Right ventricle myocardium inferior (tissue), 1 donor: ENCODE data around the gene VASH2. TPM values are rescaled to one million over a fixed set of nuclear protein-coding genes. Genes with fewer than 3 reads are reported as not detected.
A peak's percentile ranks its signal among the peaks of the same experiment; 100 is the strongest.

Experiments
- ATAC-seq: fragments of 200-7000 bp; cut with Tn5 transposase; one replicate; pipeline ENCODE4 v1.9.1; 2020; ENCODE audit warnings: mild to moderate bottlenecking, moderate library complexity
- DNase-seq: peaks from one replicate; pipeline ENCODE4 v3.0.0; 2021; ENCODE audit errors: missing footprints
- intact Hi-C: fragments of 100-400 bp; cut with DNase I; formaldehyde crosslinking; loops from one replicate; pipeline ENCODE4 v1.11.0; 2022
- total RNA-seq: library from RNA; stranded (reverse); fragmentation: NEBNext Ultra II Directional; extraction: Animal tissue kit (Norgen Biotek cat#: 25700); gene quantifications from one replicate; pipeline ENCODE4 v1.2.1, GENCODE V29; 2021
- donor health status: DM: no; HTN: yes; CAD: no; lungs with severe emphysema.

The VASH2 gene
- total RNA-seq, 1 donor from 2014 or later: 1.4 TPM

DNA sequence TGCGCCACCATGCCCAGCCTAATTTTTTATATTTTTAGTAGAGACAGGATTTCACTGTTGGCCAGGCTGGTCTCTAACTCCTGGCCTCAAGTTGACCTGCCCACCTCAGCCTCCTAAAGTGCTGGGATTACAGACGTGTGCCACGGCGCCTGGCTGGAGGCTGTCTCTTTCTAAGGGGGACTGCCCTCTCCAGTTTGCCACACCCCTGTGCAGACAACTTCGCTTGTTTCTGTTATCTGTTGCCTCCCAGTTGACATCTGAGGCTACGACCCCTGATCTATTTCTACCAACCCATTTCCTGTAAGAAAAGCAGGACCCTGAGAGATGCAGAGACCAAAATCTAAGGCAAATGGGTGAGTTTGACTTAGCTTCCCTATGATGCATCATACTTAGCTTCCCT lies 24.0 kb upstream of the VASH2 start:
- intact Hi-C loops: no loop called here
- ATAC-seq (no peak), DNase-seq (no peak)

DNA sequence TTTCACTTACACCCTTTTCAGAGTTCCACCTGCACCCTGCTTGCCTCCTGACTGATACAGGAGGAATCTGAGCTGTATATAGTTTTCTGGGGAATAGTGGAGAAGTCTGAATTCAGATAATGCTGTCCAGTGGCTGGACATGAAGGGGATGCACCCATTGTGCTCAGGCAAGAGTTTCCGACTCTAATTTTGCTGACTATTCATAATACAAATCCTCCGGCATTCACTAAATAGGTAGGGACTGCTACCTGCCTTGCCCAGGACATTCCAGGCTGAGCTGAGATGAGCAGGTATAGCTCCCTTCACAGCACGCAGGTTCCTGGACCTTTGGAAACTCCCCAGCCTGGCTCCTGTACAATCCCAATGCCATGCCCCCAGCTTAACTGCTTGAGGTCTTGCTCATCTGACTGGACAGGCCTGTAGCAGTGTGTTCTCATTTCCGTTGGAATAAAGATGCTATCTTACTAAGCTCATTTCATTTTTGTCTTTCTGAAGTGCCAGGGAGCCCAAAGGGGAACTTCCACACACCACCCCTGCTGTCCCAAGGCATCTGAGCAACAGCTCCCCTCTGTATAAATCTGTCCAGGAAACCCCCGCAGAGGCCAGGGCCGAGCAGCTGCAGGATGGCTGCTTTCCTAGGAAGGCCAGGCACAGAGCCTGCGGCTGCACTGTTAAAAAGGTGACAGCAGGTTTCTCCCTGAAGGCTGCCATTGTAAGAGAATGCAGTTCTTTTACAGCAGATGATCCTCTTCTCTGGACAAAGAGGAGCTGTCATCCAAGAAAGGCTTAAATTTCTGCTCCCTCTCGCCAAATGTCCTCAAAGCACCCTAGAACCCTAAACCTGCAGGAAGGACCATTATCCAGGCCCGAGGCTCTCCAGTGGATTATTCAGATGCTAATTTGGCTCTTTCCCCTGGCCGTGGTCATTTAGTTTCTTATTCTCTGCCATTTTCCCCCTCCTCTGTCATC lies 21.7 kb upstream of the VASH2 start:
- ATAC-seq (no peak), DNase-seq (no peak)
- intact Hi-C loops: no loop called here

DNA sequence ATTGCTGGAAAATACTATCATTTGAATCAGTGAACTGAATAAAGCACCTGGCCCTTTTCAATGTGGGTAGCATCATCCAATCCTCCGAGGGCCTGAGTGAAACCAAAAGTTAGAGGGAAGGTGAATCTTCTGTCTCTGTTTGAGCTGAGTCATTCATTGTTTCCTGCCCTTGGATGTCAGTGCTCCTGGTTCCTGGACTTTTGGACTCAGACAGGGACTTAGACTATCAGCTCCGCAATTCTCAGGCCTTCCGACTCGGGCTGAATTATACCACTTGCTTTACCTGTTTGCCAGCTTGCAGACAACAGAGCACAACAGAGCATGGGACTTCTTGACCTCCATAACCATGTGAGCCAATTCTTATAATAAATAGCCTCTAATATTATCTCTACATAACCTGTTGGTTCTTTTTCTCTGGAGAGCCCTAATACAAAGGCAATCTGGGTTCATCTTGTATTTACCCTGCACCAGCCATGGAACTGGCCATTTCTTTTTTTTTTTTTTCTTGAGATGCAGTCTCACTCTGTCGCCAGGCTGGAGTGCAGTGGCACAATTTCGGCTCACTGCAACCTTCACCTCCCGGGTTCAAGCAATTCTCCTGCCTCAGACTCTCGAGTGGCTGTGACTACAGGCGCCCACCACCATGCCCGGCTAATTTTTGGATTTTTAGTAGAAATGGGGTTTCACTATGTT lies 19.2 kb upstream of the VASH2 start:
- ATAC-seq (no peak), DNase-seq (no peak)
- intact Hi-C loops: no loop called here

DNA sequence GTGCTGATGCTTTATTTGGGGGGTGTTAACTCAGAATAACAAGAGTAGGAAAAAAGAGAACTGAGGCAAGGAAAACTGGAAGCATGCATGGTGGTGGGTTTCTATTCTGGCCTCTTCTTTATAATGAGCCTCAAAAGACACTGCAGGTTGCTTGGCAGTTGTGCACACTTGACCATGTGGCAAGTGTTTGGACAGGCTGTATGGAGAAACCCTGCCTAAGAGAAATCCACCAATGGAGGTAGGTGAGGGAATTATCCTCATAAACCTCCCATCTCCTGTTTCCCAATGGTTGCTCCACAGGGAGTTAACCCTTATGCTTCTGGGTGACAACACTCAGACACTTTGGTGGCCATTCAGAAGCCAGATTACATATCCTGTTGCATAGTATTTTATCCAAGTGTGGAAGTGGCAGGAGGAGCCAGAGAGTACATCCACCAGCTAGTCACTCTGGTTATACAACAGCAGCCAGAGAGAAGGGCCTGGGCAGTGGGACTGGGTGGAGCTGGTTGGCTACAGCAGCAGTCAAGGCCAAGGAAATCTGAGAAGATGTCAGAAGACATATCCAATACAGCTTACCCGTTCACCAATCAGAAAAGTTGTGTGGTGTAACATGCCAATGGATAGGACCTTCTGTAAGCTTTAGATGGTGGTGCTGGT lies 16.4 kb upstream of the VASH2 start:
- intact Hi-C loops: no loop called here
- DNase-seq: no peak
- ATAC-seq: no peak

DNA sequence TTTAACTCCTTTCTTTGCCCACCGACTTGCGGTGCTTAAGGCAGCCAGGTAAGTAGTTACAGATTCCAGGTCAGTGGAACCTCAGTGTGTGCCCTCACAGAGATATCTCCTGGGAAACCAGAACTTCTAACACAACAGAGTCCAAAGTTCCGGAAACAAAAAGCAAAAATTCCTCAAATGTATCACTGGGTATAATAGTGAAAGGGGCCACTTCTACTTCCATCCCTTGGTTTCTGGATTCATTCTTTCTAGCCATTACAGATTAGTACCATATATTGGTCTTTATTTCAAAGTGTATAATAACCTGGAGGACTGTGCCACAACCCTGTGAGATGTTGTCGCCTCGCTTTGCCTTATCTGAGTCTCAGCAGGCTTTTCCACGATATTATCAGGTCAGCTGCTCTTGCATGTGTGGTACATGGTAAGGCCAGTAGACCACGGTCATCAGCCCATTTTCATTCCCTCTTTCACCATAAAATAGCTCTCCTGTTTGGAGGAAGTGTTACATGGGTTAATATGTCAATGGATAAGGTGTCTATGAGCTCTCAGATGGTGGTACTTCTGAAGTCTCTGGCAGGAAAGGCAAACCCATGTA lies 14.9 kb upstream of the VASH2 start:
- DNase-seq (no peak), ATAC-seq (no peak)
- intact Hi-C loops: no loop called here

DNA sequence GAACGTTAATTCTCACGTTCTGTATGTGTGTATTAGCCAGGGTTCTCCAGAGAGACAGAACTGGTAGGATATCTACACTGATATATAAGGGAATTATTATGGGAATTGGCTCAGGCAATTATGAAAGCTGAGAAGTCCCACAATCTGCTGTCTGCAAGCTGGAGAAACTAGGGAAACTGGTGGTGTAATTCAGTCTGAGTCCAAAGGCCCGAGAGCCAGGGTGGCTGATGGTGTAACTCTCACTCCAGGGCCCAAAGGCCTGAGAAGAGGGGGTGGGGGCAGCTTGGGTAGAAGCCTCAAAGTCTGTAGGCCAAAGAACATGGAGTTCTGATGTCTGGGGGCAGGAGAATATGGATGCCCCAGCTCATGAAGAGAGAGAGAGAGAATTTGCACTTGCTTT lies 13.3 kb upstream of the VASH2 start:
- DNase-seq (no peak), ATAC-seq (no peak)
- intact Hi-C loops: no loop called here

DNA sequence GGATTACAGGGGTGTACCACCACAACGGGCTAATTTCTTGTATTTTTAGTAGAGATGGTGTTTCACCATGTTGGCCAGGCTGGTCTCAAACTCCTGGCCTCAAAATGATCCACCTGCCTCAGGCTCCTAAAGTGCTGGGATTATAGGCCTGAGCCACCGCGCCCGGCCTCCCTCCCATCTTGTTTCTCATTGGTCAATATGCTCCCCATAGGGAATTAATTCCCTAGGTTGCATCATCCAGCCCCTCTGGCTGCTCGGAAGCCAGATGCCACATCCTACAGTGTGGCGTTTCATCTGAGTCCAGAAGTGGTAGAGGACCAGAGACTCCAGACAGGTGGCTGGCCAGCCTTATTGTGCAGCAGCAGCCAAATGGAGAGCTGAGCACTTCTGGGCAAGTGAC lies 11.5 kb upstream of the VASH2 start:
- intact Hi-C loops: no loop called here
- no peak for DNase-seq

DNA sequence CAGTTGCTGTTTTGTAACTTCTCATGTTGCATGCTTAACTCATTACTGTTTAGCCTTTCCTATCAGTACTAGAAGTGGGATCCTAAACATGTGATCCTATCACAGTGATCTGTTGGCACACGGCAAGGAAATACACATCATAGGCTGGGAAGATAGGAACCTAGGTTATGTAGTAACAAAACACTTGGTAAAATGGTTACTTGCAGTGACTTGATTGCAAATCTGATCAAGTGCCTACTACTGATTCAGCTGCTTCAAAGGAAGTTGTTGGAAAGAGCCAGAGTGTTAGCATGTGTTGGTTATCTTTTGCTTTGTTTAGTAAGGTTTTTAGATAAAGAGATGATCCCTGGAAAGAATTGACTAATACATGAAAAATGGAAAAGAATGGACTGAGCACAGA lies 8.9 kb upstream of the VASH2 start:
- intact Hi-C loops: no loop called here
- ATAC-seq (no peak), DNase-seq (no peak)

More for the DNA sequence above, 11.5 kb upstream of the VASH2 start:
- no peak for ATAC-seq

DNA sequence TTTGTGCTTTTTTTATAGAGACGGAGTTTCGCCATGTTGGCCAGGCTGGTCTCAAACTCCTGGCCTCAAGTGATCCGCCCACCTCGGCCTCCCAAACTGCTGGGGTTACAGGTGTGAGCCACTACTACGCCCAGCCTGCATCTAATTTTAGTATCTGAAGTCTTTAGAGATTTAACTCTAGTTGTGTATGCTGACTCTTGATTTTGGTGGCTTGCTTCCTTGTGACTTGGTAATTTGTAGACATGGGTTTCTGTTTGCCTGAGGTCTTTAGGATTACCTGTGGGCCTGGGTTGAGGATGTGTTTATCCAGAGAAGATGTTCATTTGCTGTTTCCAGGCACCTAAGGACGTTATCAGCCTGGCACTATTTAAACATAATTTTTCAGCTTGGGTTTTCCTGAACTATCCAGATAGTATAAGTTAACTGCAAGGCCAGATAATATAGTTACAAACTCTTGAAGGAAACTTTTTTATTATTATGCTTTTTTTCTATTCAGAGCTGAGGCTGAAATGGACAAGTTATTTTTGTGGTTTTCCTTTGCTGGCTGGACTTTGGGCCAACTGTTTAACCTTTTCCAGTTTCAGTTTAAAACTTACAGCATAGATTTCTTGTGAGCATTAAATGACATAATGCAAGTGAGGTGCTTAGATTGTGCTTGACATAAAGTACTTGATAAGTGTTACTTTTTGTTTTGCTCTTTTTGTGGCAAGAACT lies 7.5 kb upstream of the VASH2 start:
- DNase-seq: no peak
- intact Hi-C loops: no loop called here
- no peak for ATAC-seq

DNA sequence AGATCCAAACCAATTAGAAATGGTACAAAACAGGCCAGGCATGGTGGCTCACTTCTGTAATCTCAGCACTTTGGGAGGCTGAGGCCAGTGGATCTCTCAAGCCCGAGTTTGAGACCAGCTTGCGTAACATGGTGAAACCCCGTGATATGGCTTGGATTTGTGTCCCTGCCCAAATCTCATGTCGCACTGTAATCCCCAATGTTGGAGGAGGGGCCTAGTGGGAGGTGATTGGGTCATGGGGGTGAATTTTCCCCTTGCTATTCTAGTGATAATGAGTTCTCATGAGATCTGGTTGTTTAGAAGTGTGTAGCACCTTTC lies 7.0 kb upstream of the VASH2 start:
- DNase-seq: no peak
- intact Hi-C loops: no loop called here
- ATAC-seq: no peak

DNA sequence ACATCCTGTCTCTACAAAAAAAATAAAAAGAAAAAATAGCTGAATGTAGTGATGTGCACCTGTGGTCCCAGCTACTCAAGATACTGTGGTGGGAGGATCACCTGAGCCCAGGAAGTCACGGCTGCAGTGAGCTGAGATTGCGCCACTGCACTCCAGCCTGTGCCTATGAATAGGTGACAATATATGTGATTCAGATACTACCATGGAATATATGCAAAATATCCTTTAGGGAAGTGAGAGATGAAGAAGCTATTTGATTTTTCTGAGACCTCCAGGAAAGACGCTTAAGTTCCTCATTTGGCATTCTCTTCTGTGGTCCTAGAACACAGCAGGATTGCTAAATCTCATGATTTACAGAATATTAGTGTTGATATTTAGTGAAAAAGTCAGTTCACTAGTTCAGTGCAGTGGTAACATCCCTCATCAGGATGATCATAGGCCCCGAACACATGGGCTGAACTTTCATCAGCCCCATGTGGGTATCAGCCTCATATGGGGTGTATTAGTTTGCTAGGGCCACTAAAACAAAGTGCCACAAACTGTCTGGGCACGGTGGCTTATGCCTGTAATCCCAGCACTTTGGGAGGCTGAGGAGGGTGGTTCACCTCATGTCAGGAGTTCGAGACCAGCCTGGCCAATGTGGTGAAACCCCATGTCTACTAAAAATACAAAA lies 6.0 kb upstream of the VASH2 start:
- ATAC-seq (no peak), DNase-seq (no peak)
- intact Hi-C loops: no loop called here

DNA sequence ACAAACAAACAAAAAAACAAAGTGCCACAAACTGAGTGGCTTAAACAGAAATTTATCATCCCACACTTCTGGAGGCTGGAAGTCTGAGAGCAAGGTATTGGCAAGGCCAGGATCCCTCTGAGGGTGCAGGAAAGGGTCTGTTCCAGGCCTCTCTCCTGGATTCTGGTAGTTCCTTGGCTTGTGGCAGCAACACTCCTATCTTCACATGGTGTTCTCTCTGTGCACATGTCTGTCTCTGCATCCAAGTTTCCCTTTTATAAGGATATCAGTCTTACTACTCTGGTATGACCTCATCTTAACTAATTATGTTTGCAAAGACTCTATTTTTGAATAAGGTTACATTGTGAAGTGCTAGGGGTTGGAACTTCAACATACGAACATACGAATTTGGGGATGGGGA lies 5.3 kb upstream of the VASH2 start:
- intact Hi-C loops: no loop called here
- DNase-seq (no peak), ATAC-seq (peak; percentile 34)

DNA sequence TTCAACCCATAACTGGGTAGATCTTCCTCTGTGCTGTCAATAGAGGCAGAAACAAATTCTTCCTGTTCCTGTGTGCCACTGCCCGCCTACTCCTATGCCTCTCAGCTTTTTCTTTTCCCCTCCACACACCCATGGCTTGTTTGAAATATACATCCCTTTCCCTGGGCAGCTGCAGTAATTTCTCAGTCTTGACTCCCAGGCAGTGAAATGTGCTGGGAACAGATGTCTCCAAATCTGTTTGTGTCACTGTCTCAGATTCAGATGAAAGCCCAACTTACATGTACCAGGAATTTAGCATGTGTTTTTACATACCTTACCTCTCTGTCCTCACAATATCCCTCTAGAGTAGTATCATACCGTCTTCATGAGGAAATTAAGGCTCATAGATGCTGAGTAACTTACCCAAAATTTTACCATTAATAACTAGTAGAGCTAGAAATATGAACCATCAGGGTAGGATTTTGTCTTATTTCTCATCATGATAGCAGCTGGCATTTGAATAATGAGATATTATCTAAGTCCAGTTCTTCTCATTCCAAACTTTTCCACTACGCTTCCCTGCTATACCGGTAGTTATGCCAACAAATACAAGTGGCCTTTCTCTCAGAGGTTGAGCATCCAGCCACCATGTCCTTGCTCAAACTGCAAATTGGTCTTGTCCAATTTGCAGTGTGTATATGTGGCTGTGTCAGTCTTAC lies 4.7 kb upstream of the VASH2 start:
- DNase-seq (no peak), ATAC-seq (no peak)
- intact Hi-C loops: no loop called here

DNA sequence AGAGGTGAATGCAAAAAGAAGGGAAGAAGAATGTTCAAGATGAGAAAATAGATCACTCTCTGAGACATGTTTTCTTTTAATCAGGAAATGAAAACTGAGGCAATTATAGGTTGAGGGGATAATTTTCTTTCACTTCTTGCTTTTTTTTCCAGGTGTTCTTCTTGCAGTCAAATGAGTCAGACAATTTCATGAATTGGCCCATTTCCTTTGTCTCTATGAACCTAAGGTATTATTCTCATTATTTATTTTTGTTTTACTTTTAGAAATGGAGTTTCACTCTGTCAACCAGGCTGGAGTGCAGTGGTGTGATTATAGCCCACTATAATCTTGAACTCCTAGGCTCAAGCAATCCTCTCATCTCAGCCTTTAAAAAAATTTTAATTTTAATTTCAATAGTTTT lies 3.5 kb upstream of the VASH2 start:
- ATAC-seq (no peak), DNase-seq (no peak)
- intact Hi-C loops: no loop called here

DNA sequence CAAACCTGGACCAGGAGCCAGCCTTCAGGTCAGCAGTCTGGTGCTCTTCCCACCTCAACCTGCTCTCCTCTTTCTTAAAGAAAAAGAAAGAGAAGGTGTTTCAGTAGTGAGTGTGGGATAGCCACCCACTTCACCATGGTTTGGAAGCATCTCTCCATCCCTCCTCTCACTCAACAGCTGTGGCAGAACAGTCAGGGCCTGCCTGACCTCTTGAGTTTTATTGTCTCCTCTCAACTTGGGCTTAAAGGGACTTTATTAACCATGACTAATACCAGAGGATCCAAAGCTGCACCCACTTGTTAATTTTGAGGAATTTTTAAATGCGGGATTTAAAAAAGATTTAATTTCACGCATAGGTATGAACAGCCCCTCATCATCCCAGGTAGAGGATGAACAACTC lies 570 bp upstream of the VASH2 start:
- no peak for ATAC-seq
- intact Hi-C loops: loop anchor here (2.0 kb wide), 1 partner anchor 29 kb away; no protein-coding TSS in a partner anchor
- DNase-seq: no peak

DNA sequence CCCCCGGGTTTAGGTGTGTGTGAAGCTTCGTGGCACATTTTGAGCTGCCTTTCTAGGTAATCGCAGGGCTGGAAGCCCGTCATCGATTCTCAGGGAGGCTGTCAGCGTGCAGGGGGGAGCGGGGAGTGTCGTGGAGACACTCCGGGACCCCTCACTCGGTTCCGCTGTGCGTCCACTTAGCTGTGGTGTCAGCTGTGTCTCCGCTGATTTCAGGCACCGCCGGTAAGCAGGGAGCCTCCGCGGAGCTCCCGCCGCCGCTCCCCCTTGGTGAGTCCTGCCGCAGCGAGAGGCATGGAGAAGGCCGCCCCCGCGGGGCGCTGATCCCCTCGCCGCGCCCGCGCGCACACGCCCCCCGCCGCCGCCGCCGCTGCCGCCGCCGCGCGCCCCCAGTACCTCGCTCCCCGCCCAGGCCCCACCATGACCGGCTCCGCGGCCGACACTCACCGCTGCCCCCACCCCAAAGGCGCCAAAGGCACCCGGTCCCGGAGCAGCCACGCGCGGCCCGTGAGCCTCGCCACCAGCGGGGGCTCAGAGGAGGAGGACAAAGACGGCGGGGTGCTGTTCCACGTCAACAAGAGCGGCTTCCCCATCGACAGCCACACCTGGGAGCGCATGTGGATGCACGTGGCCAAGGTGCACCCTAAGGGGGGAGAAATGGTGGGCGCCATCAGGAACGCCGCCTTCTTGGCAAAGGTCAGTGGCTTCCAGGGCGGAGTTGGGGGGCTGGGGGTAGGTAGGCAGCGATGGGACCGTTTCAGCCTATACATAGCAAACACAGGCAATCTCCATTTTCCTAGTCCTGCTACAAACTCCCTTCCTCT lies 995 bp downstream of the VASH2 start:
- DNase-seq: no peak
- intact Hi-C loops: loop anchor here (2.0 kb wide), 1 partner anchor 27 kb away; no protein-coding TSS in a partner anchor
- peak; percentile 27 for ATAC-seq
